ENCODE results near the gene AURKB.

Gene AURKB

DNA sequence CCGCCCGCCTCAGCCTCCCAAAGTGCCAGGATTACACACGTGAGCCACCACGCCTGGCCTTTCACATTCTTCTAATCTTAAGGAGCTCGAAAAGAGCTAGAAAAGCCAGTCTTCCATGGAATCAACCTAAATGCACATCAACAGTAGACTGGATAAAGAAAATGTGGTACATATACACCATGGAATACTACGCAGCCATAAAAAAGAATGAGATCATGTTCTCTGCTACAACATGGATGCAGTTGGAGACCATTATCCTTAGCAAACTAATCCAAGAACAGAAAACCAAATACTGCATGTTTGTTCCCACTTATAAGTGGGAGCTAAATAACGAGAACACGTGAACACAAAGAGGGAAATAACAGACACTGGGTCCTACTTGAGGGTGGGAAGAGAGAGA lies 34.4 kb upstream of the AURKB start:
- TF ChIP-seq, protein P1, sequence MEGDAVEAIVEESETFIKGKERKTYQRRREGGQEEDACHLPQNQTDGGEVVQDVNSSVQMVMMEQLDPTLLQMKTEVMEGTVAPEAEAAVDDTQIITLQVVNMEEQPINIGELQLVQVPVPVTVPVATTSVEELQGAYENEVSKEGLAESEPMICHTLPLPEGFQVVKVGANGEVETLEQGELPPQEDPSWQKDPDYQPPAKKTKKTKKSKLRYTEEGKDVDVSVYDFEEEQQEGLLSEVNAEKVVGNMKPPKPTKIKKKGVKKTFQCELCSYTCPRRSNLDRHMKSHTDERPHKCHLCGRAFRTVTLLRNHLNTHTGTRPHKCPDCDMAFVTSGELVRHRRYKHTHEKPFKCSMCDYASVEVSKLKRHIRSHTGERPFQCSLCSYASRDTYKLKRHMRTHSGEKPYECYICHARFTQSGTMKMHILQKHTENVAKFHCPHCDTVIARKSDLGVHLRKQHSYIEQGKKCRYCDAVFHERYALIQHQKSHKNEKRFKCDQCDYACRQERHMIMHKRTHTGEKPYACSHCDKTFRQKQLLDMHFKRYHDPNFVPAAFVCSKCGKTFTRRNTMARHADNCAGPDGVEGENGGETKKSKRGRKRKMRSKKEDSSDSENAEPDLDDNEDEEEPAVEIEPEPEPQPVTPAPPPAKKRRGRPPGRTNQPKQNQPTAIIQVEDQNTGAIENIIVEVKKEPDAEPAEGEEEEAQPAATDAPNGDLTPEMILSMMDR (IDR thresholded peaks at IDR 0.05): no peak
- no peak overlapping the region for H3K27ac ChIP-seq

DNA sequence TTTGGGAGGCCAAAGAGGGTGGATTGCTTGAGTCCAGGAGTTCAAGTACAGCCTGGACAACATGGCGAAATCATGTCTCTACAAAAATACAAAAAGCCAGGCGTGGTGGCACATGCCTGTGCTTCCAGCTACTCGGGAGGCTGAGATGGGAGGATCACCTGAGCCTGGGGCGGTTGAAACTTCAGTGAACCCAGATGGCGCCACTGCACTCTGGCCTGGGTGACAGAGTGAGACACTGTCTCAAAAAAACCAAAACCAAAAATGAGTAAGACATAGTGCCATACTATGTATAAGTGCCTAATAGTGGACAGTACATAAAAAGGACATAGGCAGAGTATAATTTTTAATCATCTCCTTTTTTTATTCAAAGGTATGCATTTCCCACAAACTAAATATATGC lies 33.5 kb upstream of the AURKB start:
- TF ChIP-seq, protein P1 (IDR thresholded peaks at IDR 0.05): no peak
- H3K4me3 ChIP-seq (ENCODE audit: low read depth in 1 of 2, low read length in 1 of 2): no peak overlapping the region
- peaks cover 16% of the 10 kb centered on the region in 2 experiments for H3K4me1 ChIP-seq (ENCODE audit: control insufficient read depth in 1 of 2, insufficient read depth in 1 of 2, low read depth in 1 of 2, low read length in 1 of 2)
- no peak overlapping the region for H3K27ac ChIP-seq
- H3K9me3 ChIP-seq: no peaks in the 10 kb centered on the region
- peaks cover 23% of the 10 kb centered on the region for H3K36me3 ChIP-seq
- H3K27me3 ChIP-seq: no peaks in the 10 kb centered on the region

More for the DNA sequence above, 34.4 kb upstream of the AURKB start:
- no peaks in the 10 kb centered on the region for H3K27me3 ChIP-seq
- H3K9me3 ChIP-seq: no peaks in the 10 kb centered on the region
- H3K36me3 ChIP-seq: peaks cover 14% of the 10 kb centered on the region
- no peak overlapping the region for H3K4me3 ChIP-seq (ENCODE audit: low read depth in 1 of 2, low read length in 1 of 2)
- H3K4me1 ChIP-seq (ENCODE audit: control insufficient read depth in 1 of 2, insufficient read depth in 1 of 2, low read depth in 1 of 2, low read length in 1 of 2): peaks cover 24 to 26% of the 10 kb centered on the region in 2 experiments

DNA sequence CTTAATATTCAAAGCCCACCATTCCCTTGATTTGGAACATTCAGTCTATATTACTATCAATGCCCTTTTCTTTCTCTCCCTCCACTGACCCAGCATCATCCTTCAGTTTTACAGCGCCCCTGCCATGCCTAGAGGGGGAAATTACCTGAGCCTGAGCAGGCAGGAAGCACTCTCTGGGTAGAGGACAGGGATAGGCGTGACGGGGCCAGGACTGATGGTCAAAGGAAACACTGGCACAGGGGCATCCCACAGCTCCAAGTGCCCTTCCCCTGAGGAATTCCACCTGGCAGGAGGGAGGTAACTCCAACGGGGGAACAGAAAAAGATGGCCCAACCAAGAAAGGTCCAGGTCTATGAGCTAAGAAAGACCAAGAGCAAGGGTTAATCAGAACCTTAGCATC lies 27.5 kb upstream of the AURKB start:
- Histone ChIP-seq H3K27me3 (no peaks in the 10 kb centered on the region), H3K4me3 (ENCODE audit: low read depth in 1 of 2, low read length in 1 of 2) (no peak overlapping the region), H3K9me3 (no peaks in the 10 kb centered on the region), H3K27ac (no peak overlapping the region), H3K4me1 (ENCODE audit: control insufficient read depth in 1 of 2, insufficient read depth in 1 of 2, low read depth in 1 of 2, low read length in 1 of 2) (no peaks in the 10 kb centered on the region), H3K36me3 (peaks cover 78% of the 10 kb centered on the region)
- TF ChIP-seq, protein P1 (IDR thresholded peaks at IDR 0.05): no peak

DNA sequence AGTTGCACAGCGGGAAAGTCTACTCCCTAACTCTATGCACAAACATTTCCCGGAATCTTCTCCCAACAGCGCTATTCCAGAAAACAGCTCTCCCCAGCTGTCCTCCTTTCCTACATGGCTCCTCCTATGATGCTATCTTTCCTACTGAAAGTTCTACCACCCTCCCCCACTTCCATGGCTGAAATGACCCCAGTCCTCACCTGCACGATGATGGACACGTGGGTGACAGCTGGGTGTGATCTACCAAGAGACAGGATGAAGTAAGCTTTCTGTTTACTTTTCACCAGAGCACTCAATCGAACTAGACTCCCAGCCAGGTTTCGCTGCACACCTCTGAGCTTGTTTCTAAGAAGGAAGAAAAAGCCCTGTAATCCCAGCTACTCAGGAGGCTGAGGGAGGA lies 26.8 kb upstream of the AURKB start:
- Histone ChIP-seq H3K27me3 (no peaks in the 10 kb centered on the region), H3K27ac (no peak overlapping the region), H3K9me3 (no peaks in the 10 kb centered on the region), H3K4me1 (ENCODE audit: control insufficient read depth in 1 of 2, insufficient read depth in 1 of 2, low read depth in 1 of 2, low read length in 1 of 2) (no peaks in the 10 kb centered on the region), H3K4me3 (ENCODE audit: low read depth in 1 of 2, low read length in 1 of 2) (no peak overlapping the region), H3K36me3 (peaks cover 85% of the 10 kb centered on the region)
- TF ChIP-seq, protein P1 (IDR thresholded peaks at IDR 0.05): no peak

DNA sequence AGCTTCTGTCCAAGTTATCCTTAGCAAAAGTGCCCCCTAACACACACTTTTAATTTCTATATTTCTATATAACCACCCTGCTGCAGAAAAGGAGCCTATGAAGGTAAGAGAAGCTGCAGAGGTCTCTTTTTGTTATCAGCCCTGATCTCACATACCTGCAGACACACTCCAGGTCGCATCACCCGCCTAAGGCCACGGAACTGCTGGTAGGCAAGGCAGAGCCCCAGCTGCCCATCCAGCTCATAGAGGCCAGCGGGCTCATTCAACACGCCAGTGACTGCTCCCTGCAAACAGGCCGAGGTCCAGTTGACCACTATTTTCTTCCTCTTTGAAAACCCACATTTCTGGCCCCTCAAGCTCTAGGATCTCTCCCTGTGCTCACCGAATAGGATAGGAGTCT lies 25.3 kb upstream of the AURKB start:
- Histone ChIP-seq H3K9me3 (no peaks in the 10 kb centered on the region), H3K4me1 (ENCODE audit: control insufficient read depth in 1 of 2, insufficient read depth in 1 of 2, low read depth in 1 of 2, low read length in 1 of 2) (no peaks in the 10 kb centered on the region), H3K27me3 (no peaks in the 10 kb centered on the region), H3K36me3 (peaks cover 92% of the 10 kb centered on the region), H3K4me3 (ENCODE audit: low read depth in 1 of 2, low read length in 1 of 2) (no peak overlapping the region), H3K27ac (no peak overlapping the region)
- TF ChIP-seq, protein P1 (IDR thresholded peaks at IDR 0.05): no peak
